Heart left ventricle (tissue), 16 donors: ENCODE results near the gene SRI. TPM values are rescaled to one million over a fixed set of nuclear protein-coding genes. Genes with fewer than 3 reads are reported as not detected.

ENCODE experiments used
- ATAC-seq, 4 donors: fragments of 200-7000 bp; cut with Tn5 transposase; one replicate each; pipeline ENCODE4 v1.9.1; 2020 to 2022; ENCODE audit warnings: moderate library complexity in 4 of 4, mild to moderate bottlenecking in 3 of 4, moderate number of reproducible peaks in 1 of 4
- DNase-seq, 5 donors: peaks; one replicate each; pipeline ENCODE4 v3.0.0-alpha.2; 2020
- H3K27ac ChIP-seq, 12 donors: fragments of 200-600 bp; sonication (generic) in 4 of 12; one replicate each; pipeline versions ENCODE4 v1.5.0 to v1.8.0; 2016 to 2022; ENCODE audit warnings: mild to moderate bottlenecking in 2 of 12
- H3K27me3 ChIP-seq, 9 donors: fragments of 200-600 bp; sonication (generic) in 2 of 9; one replicate each; pipeline versions ENCODE4 v1.5.1 to v1.8.0; 2016 to 2022; ENCODE audit warnings: mild to moderate bottlenecking in 3 of 9
- H3K36me3 ChIP-seq, 9 donors: fragments of 200-600 bp; sonication (generic) in 2 of 9; one replicate each; pipeline versions ENCODE4 v1.5.0 to v1.8.0; 2018 to 2022; ENCODE audit warnings: mild to moderate bottlenecking in 2 of 9
- H3K4me1 ChIP-seq, 12 donors: fragments of 200-600 bp; sonication (generic) in 4 of 12; one replicate each; pipeline versions ENCODE4 v1.5.0 to v1.8.0; 2016 to 2022; ENCODE audit warnings: mild to moderate bottlenecking in 3 of 12
- H3K4me3 ChIP-seq, 12 donors: fragments of 200-600 bp; sonication (generic) in 4 of 12; one replicate each; pipeline versions ENCODE4 v1.5.0 to v1.8.0; 2017 to 2022; ENCODE audit warnings: mild to moderate bottlenecking in 9 of 12, moderate library complexity in 4 of 12
- H3K9me3 ChIP-seq, 12 donors: fragments of 200-600 bp; sonication (generic) in 4 of 12; one replicate each; pipeline versions ENCODE4 v1.5.0 to v1.8.0; 2016 to 2022; ENCODE audit warnings: mild to moderate bottlenecking in 1 of 12
- CTCF ChIP-seq, 12 donors: fragments of 200-600 bp; sonication (generic) in 4 of 12; IDR thresholded peaks; one replicate each; pipeline versions ENCODE4 v1.5.0 to v1.8.0; 2018 to 2022; ENCODE audit warnings: antibody characterized with exemption in 12 of 12, mild to moderate bottlenecking in 5 of 12
- POLR2A ChIP-seq, 2 donors: fragments of 450-650 bp; IDR thresholded peaks; one replicate each; pipeline ENCODE4 v1.6.1; 2017; ENCODE audit warnings: antibody characterized with exemption in 2 of 2, mild to moderate bottlenecking in 2 of 2, moderate library complexity in 2 of 2
- WGBS, 4 donors: extraction: QIAGEN DNeasy Blood & Tissue Kit in 2 of 4; methylation state at CpG; one replicate each; pipeline versions ENCODE4 v1.1.5 to v1.1.7; 2013 to 2018; 5-methylcytosine and 5-hydroxymethylcytosine counted together
- intact Hi-C, 10 donors: fragments of 100-400 bp; cut with DNase I; formaldehyde crosslinking; loops; one replicate each; pipeline versions ENCODE4 v1.11.1 to v1.14.2; 2022
- polyA plus RNA-seq, 2 donors: library from polyadenylated mRNA; stranded (reverse); fragments of 200-250 nt; gene quantifications; one replicate each; pipeline ENCODE4 v1.2.3, GENCODE V29; 2013
- total RNA-seq, 9 donors: library from RNA; depleted of rRNA in 2 of 9; stranded (reverse); fragments of >200 nt in 2 of 9; fragmentation: NEBNext Ultra II Directional in 3 of 9; extraction: Animal tissue kit (Norgen Biotek cat#: 25700) in 3 of 9; gene quantifications; one replicate each; pipeline versions ENCODE4 v1.1.0 to v1.2.4, GENCODE V29; 2016 to 2023
- donor health status: ischemic (EF 13 %, LVEDD 7.1; RV severe dilation, severe dysfunction).
- donor health status: healthy with polysubstance abuse.
- donor health status: DM: no; HTN: yes; CAD: no.
- donor health status: DM: no; HTN: no; CAD: no.
- donor health status: ischemic (EF 25% LVEDD 6.9; RV normal size, moderate dysfunction).
- donor health status: ischemic (EF 25% LVEDD 5.7; RV mildly dilated, moderate dysfunction).
- donor health status: healthy.
- donor health status: DM: yes; HTN: yes; CAD: no.
- donor health status: ischemic (EF 35%, LVEDD 5.7; RV mildly dilated, moderate dysfunction).
- donor health status: nonischemic (EF 11% LVEDD 7.7; RV severe dilation, severe dysfunction).
- donor health status: DM: yes; HTN: yes; CAD: no.
- donor health status: PGD.
- donor health status: ischemic (EF 29% LVEDD 5.4; RV normal size, mild dysfunction).
- donor health status: nonischemic (EF 23%, LVEDD 6.1; RV moderate dilation, normal function).

Gene SRI
- total and polyA plus RNA-seq, 11 donors = 25.9 to 88.5 (median 68.9) TPM

GRCh38 chr7:88233828-88234227 is 14.0 kb upstream of the SRI start:
- Histone ChIP-seq H3K27ac (no peak overlapping the region), H3K36me3 (no peaks in the 10 kb centered on the region), H3K4me1 (no peaks in the 10 kb centered on the region), H3K27me3 (no peaks in the 10 kb centered on the region), H3K9me3 (peaks cover 0 to 6% (median under 1%) of the 10 kb centered on the region in 12 donors), H3K4me3 (no peak overlapping the region)
- TF ChIP-seq POLR2A (IDR thresholded peaks at IDR 0.05) (no peak), CTCF (IDR thresholded peaks at IDR 0.05) (no peak)
- no peak for ATAC-seq
- no peak for DNase-seq
- intact Hi-C loops = no loop called here

GRCh38 chr7:88230646-88231045 is 10.8 kb upstream of the SRI start:
- intact Hi-C loops = no loop called here
- Histone ChIP-seq H3K4me3 (no peak overlapping the region), H3K27me3 (no peaks in the 10 kb centered on the region), H3K9me3 (peaks cover 0 to 17% (median 5%) of the 10 kb centered on the region in 12 donors), H3K4me1 (no peaks in the 10 kb centered on the region), H3K36me3 (no peaks in the 10 kb centered on the region), H3K27ac (no peak overlapping the region)
- TF ChIP-seq CTCF (IDR thresholded peaks at IDR 0.05) (no peak), POLR2A (IDR thresholded peaks at IDR 0.05) (no peak)
- DNase-seq = no peak
- WGBS, 4 donors = 79 to 91% (median 85%) methylated on average over 5 of the region's 5 CpGs
- ATAC-seq = no peak

- no peak for TF ChIP-seq POLR2A (IDR thresholded peaks at IDR 0.05)
- no peak for TF ChIP-seq CTCF (IDR thresholded peaks at IDR 0.05)
- DNase-seq (no peak), ATAC-seq (no peak)
- WGBS, 4 donors = 94 to 97% (median 96%) methylated on average over 4 of the region's 4 CpGs
- H3K27me3 ChIP-seq = no peaks in the 10 kb centered on the region
- intact Hi-C loops = no loop called here
- H3K4me3 ChIP-seq = no peak overlapping the region
- H3K9me3 ChIP-seq = peaks cover 0 to 17% (median 5%) of the 10 kb centered on the region in 12 donors
- no peaks in the 10 kb centered on the region for H3K36me3 ChIP-seq
- H3K4me1 ChIP-seq = no peaks in the 10 kb centered on the region
- H3K27ac ChIP-seq = no peak overlapping the region
Observed at GRCh38 chr7:88229302-88229995, 9.6 kb upstream of the SRI start.

GRCh38 chr7:88226886-88227516 is 7.2 kb upstream of the SRI start:
- Histone ChIP-seq H3K4me1 (no peaks in the 10 kb centered on the region), H3K4me3 (no peak overlapping the region), H3K27me3 (no peaks in the 10 kb centered on the region), H3K36me3 (no peaks in the 10 kb centered on the region), H3K9me3 (peaks cover 0 to 17% (median 5%) of the 10 kb centered on the region in 12 donors), H3K27ac (no peak overlapping the region)
- 89 to 97% (median 91%) methylated on average over 6 of the region's 6 CpGs for WGBS, 4 donors
- ATAC-seq (no peak), DNase-seq (no peak)
- intact Hi-C loops = no loop called here
- TF ChIP-seq POLR2A (IDR thresholded peaks at IDR 0.05) (no peak), CTCF (IDR thresholded peaks at IDR 0.05) (no peak)
